SW480 (cell line): ENCODE data around the gene NSL1.

Source experiments
- DNase-seq: peaks from one replicate; pipeline ENCODE4 v3.0.0-alpha.2; 2016; ENCODE audit warnings: low spot score

NSL1 gene

DNA sequence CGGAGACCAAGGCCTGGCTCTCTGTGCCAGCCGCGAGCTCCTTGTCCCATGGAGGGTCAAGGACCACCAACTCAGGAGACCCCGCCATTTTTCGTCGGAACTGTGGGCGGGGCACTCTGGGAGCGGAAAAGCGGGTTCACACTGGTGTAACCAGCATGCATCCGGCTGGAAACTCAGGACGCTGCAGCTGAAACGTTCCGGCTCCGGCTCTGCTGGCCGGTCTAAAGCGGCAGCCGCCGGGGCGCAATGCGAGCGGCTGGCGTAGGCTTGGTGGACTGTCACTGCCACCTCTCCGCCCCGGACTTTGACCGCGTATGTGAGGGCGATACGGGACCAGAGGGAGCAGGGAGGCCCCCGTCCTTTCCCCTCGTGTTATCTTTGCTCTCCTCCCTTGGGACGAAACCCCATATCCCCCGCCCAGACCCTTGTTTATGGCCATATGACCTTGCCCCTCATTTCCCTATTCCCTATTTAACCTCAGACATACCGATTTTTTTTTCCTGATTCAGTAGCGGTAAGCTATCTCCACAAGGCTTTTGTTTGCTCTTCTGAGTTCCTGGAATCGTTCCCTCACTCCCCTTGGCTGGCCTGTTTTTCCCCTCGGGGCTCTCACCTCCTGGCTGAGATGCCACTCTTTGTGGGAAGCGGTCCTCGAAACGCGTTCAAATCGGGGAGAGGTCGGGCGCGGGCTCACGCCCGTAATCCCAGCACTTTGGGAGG lies at the start of gene NSL1, which contains the start of gene TATDN3:
Gene NSL1 (minus strand): TSS at position 102 of the 720 bp plus-strand sequence. CDS start 14 bp downstream, at position 88.
Gene TATDN3 (plus strand): TSS at position 219 of the 720 bp plus-strand sequence. CDS start 28 bp downstream, at position 247.
- DNase-seq: peak; percentile 88

GRCh38 chr1:212838145-212838544 lies 46.6 kb upstream of the NSL1 start:
- no peak for DNase-seq

DNA sequence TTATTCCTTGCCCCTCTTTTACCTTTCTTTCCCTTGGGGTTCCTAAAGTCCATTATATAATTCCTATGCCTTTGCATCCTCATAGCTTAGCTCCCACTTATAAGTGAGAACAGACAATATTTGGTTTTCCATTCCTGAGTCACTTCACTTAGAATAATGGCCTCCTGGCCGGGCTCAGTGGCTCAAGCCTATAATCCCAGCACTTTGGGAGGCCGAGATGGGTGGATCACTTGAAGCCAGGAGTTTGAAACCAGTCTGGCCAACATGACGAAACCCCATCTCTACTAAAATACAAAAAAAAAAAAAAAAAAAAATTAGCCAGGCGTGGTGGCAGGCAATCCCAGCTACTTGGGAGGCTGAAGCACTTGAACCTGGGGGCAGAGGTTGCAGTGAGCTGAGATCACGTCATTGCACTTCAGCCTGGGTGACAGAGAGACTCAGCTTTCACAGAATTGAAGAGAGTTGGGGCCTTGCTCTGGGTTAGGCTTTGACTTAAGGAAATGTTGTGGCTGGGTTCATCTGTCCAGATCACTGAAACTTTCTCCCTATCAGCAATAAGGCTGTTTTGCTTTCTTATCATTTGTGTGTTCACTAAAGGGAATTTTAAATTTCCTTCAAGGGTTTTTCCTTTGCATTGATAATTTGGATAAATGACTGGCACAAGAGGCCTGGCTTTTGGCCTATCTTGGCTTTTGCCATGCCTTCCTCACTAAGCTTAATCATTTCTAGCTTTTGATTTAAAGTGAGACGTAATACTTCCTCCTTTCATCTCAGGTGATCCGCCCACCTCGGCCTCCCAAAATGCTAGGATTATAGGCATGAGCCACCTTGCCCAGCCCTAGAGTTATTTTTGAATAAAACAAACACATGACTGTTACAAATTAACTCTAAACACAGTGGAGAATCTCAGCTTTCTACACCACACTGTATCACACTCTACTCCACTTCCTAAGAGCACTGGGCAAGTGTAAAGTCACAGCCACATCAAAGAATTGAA lies 41.9 kb upstream of the NSL1 start:
- peak; percentile 33 for DNase-seq

GRCh38 chr1:212828395-212828794 lies 36.8 kb upstream of the NSL1 start:
- no peak for DNase-seq

- DNase-seq: no peak
These were observed 36.3 kb upstream of the NSL1 start for GRCh38 chr1:212827831-212828278.

DNA sequence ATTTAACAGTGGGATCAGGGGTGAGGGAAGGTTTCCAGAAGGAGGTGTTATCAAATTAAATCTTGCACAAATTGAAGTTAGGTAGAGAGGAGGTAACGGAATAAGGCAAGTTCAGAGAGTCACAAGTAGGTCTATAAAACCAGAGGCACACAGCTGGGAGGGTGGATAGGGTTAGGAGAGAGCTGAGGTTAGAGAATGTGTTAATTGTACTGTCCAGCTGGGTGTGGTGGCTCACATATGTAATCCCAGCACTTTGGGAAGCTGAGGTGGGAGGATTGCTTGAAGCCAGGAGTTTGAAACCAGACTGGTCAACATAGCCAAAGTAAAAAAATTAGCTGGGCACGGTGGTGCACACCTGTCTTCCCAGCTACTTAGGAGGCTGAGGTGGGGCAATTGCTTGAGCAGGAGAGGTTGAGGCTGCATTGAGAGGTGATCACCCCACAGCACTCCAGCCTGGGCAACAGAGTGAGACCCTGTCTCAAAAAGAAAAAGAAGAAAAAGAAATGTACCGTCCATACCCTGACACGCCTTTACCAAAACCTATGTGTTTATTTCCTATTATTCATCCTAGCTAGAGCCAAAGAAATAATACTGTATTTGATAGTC lies 35.7 kb upstream of the NSL1 start:
- DNase-seq: no peak

GRCh38 chr1:212825798-212826452 lies 34.3 kb upstream of the NSL1 start:
- no peak for DNase-seq

GRCh38 chr1:212824201-212824600 lies 32.6 kb upstream of the NSL1 start:
- no peak for DNase-seq

DNA sequence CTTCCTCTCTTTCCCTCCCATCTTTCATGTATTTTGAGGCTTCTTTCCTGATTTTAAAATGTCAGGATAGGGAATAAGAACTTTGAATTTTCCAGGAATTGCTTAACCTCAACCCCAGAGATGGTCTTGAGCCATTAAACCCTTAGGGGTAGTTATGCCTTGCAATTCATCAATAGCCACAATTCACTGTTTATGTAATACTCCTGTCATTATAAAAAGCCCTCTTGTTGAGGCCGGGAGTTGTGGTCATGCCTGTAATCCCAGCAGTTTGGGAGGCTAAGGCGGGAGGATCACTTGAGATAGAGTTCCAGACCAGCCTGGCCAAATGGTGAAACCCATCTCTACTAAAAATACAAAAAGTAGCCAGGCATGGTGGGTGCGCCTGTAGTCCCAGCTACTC lies 31.4 kb upstream of the NSL1 start:
- DNase-seq: no peak

- DNase-seq: no peak
These were observed 29.4 kb upstream of the NSL1 start for GRCh38 chr1:212820969-212821368.

DNA sequence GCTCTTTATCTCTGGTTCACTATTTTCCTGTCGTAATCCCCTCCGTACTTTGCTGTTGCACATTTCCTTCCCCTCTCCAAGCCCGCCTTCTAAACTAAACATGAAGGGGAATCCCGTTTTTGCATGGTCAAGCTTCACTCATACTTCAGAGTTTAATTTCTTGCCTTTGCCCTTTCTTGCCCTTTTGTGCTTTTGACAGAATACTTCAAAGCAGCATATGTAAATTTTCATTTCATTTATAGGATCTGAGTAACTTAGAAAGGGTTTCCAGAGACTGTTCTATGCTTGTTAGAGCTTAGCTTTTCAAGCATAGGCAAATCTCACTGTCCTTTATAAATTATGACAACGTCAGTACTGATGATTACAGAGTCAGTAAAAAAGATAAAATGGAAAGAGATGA lies 28.1 kb upstream of the NSL1 start:
- DNase-seq: no peak

- no peak for DNase-seq
These were observed 25.1 kb upstream of the NSL1 start for GRCh38 chr1:212816567-212817278.

DNA sequence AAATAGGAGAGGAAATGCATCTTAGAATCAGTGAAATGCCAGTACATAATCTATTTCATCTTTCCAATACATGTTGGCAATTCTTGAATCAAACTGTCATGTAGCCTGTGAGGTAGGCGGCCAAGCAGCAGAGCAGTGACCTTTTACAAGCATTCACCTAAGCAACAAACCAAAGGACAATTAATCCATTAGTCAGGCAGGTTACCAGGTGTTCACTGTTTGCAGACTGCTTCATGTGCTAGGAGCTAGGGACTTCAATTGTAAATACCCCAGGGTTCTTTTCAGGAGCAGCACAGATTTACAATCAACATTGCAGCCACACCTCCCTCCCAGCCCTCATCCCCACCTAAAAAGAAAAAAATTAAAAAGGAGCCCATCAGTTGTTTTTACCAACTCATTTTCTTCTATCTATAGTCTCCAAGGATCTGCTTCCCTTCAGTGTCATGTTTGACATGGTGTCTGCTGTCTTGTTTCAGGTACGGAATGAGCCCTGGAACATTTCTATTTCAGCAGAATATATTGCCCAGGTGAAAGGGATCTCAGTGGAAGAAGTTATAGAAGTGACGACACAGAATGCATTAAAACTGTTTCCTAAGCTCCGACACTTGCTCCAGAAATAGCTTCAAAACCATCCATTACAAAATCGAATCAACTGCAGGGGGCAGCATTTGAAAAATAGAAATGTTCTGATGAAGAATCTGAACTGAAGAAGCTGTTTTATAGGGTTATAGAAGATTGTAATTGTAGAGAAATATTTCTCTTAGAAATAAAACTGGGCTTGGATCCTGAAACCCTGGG lies 23.2 kb upstream of the NSL1 start:
- no peak for DNase-seq

GRCh38 chr1:212805767-212806166 lies 14.2 kb upstream of the NSL1 start:
- DNase-seq: no peak

- DNase-seq: no peak
These were observed 6.1 kb upstream of the NSL1 start for GRCh38 chr1:212797681-212798080.

DNA sequence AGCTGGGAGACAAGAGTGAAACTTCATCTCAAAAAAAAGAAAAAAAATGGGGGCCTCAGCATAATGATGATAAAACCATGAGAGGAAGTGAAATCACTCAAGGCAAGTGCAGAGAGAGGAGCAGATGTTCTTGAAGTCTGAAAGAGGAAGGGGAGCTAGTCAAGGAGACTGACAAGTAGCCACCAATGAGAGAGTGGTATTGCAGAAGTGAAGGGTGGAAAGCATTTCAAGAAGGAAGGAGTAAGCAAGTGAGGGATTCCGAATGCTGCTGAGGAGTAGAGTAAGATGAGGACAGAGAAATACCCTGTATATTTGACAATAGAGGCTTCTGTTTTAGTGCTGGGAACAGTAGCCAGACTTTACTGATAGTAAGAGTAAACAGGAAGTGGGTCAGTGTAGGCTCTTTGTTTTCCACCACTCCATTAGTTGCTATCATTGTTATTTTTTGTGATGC lies 3.0 kb upstream of the NSL1 start:
- no peak for DNase-seq

DNA sequence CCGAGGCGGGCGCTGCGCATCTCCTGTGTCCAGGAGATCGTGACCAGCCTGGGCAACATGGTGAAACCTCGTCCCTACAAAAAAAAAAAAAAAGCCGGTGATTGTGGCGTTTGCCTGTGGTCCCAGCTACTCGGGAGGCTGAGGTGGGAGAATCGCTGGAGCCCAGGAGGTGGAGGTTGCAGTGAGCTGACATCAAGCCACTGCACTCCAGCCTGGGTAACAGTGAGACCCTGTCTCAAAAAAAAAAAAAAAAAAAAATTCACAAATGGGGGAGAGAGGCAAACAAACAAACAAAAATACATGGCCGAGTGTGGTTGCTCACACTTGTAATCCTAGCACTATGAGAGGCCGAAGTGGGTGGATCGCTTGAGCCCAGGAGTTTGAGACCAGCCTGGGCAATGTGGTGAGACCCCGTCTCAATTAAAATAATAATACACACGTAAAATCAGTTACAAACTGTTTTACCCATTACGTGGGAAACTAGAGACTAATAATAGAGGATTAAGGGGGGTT lies 875 bp upstream of the NSL1 start:
- no peak for DNase-seq

GRCh38 chr1:212791261-212791675 lies 309 bp downstream of the NSL1 start:
- peak; percentile 69 for DNase-seq

- DNase-seq: no peak
These were observed 5.7 kb downstream of the NSL1 start for GRCh38 chr1:212785871-212786270.

GRCh38 chr1:212783976-212784375 lies 7.6 kb downstream of the NSL1 start:
- DNase-seq: no peak
